BJ (cell line): Measurements from ENCODE around the gene TANK. TPM values are rescaled to one million over a fixed set of nuclear protein-coding genes. Genes with fewer than 3 reads are reported as not detected.

Experiments
- CTCF ChIA-PET: fragments of 350-600 bp; formaldehyde crosslinking; extraction: SDS; loops from one replicate; lab custom pipeline; 2021; ENCODE audit warnings: antibody characterized with exemption, inconsistent platforms; lab: Yijun Ruan, JAX
- POLR2A ChIA-PET: fragments of 300-600 bp; sonication (Branson Sonifier 250); formaldehyde crosslinking; extraction: SDS; loops from one replicate; lab custom pipeline; 2021; ENCODE audit warnings: antibody characterized with exemption; lab: Charles Lee
- DNase-seq: peaks from one replicate; pipeline ENCODE4 v3.0.0-alpha.2; 2011; ENCODE audit warnings: low read depth
- H3K27me3 ChIP-seq: 2 replicates; pipeline ENCODE4 v1.6.0; 2011; ENCODE audit warnings: low read length; ENCODE audit not compliant: control insufficient read depth, insufficient read depth
- H3K36me3 ChIP-seq: 2 replicates; pipeline ENCODE4 v1.5.1; 2011; ENCODE audit warnings: low read length; ENCODE audit not compliant: control insufficient read depth, insufficient read depth
- H3K4me3 ChIP-seq: 2 replicates; pipeline ENCODE4 v1.5.1; 2011; ENCODE audit warnings: low read depth, mild to moderate bottlenecking, control low read depth, low read length
- CTCF ChIP-seq: IDR thresholded peaks from 2 replicates; pipeline ENCODE4 v1.5.1; 2011; ENCODE audit warnings: low read depth, mild to moderate bottlenecking, control low read depth, inconsistent platforms, low read length, moderate library complexity; ENCODE audit not compliant: insufficient read depth
- polyA plus RNA-seq: library from polyadenylated mRNA; depleted of rRNA; stranded (reverse); fragments of >200 nt; gene quantifications from 2 replicates; pipeline ENCODE4 v1.2.3, GENCODE V29; 2011

TANK gene
- polyA plus RNA-seq, 1 experiment, result 29.8 TPM

GRCh38 chr2:161119483-161119882 lies 40.7 kb upstream of the TANK start:
- CTCF ChIA-PET, result interaction anchor here (0.6 to 1.3 kb wide), 2 partner anchors 12 to 17 kb away, joined by 3 to 4 read pairs; no protein-coding TSS in a partner anchor
- H3K27me3 ChIP-seq, result no peaks in the 10 kb centered on the region

GRCh38 chr2:161120775-161121174 lies 39.5 kb upstream of the TANK start:
- ChIA-PET CTCF (no interaction called here), POLR2A (no interaction called here)
- Histone ChIP-seq H3K27me3 (no peaks in the 10 kb centered on the region), H3K4me3 (no peak overlapping the region), H3K36me3 (no peaks in the 10 kb centered on the region)
- DNase-seq, result no peak
- no peak for TF ChIP-seq CTCF

More at GRCh38 chr2:161119483-161119882, 40.7 kb upstream of the TANK start:
- no peak overlapping the region for H3K4me3 ChIP-seq
- no peak for DNase-seq
- H3K36me3 ChIP-seq, result no peaks in the 10 kb centered on the region
- TF ChIP-seq CTCF, result no peak
- POLR2A ChIA-PET, result no interaction called here

GRCh38 chr2:161121622-161122021 lies 38.6 kb upstream of the TANK start:
- TF ChIP-seq CTCF, result no peak
- Histone ChIP-seq H3K36me3 (no peaks in the 10 kb centered on the region), H3K4me3 (no peak overlapping the region), H3K27me3 (no peaks in the 10 kb centered on the region)
- POLR2A ChIA-PET, result no interaction called here
- CTCF ChIA-PET, result interaction anchor here (1.7 kb wide), 1 partner anchor 46 kb away, joined by 6 read pairs; no protein-coding TSS in a partner anchor
- no peak for DNase-seq

- Histone ChIP-seq H3K27me3 (no peaks in the 10 kb centered on the region), H3K4me3 (no peak overlapping the region), H3K36me3 (no peaks in the 10 kb centered on the region)
- ChIA-PET POLR2A (no interaction called here), CTCF (interaction anchor here (1.7 kb wide), 1 partner anchor 48 kb away, joined by 6 read pairs; no protein-coding TSS in a partner anchor)
- DNase-seq, result peak; percentile 89
- no peak for TF ChIP-seq CTCF
These were observed 37.3 kb upstream of the TANK start for GRCh38 chr2:161122772-161123530.

GRCh38 chr2:161123531-161124030 lies 36.6 kb upstream of the TANK start:
- Histone ChIP-seq H3K27me3 (no peaks in the 10 kb centered on the region), H3K4me3 (no peak overlapping the region), H3K36me3 (no peaks in the 10 kb centered on the region)
- ChIA-PET CTCF (interaction anchor here (1.9 kb wide), 2 partner anchors 10 to 12 kb away, joined by 5 read pairs; no protein-coding TSS in a partner anchor), POLR2A (no interaction called here)
- no peak for TF ChIP-seq CTCF
- DNase-seq, result no peak
